Right lobe of liver (tissue), 6 donors: Measurements from ENCODE around the gene TOM1L2. TPM values are rescaled to one million over a fixed set of nuclear protein-coding genes. Genes with fewer than 3 reads are reported as not detected.
A peak's percentile ranks its signal among the peaks of the same experiment; 100 is the strongest.

Experiments used
- ATAC-seq, 4 donors: fragments of 200-7000 bp; cut with Tn5 transposase; one replicate each; pipeline ENCODE4 v1.9.1; 2020; ENCODE audit warnings: mild to moderate bottlenecking in 4 of 4, moderate library complexity in 4 of 4
- DNase-seq, 3 donors: peaks; one replicate each; pipeline ENCODE4 v3.0.0-alpha.2; 2020
- H3K27ac ChIP-seq, 3 donors: fragments of 200-600 bp; one replicate each; pipeline ENCODE4 v1.8.0; 2022
- H3K27me3 ChIP-seq, 2 donors: fragments of 200-600 bp; one replicate each; pipeline ENCODE4 v1.8.0; 2022
- H3K36me3 ChIP-seq, 4 donors: fragments of 200-600 bp; sonication (generic) in 1 of 4; one replicate each; pipeline versions ENCODE4 v1.5.1 to v1.8.0; 2017 to 2022; ENCODE audit warnings: control low read depth in 1 of 4
- H3K4me1 ChIP-seq, 4 donors: fragments of 200-600 bp; sonication (generic) in 1 of 4; one replicate each; pipeline versions ENCODE4 v1.5.1 to v1.8.0; 2017 to 2022; ENCODE audit warnings: control low read depth in 1 of 4
- H3K4me3 ChIP-seq, 3 donors: fragments of 200-600 bp; one replicate each; pipeline ENCODE4 v1.8.0; 2022
- H3K9me3 ChIP-seq, 4 donors: fragments of 200-600 bp; sonication (generic) in 1 of 4; one replicate each; pipeline versions ENCODE4 v1.5.1 to v1.8.0; 2017 to 2022; ENCODE audit warnings: control low read depth in 1 of 4
- POLR2A ChIP-seq: fragments of 450-650 bp; IDR thresholded peaks from one replicate; pipeline ENCODE4 v1.6.1; 2017; ENCODE audit warnings: antibody characterized with exemption, mild to moderate bottlenecking
- WGBS: methylation state at CpG from one replicate; pipeline ENCODE4 v1.1.6; 2018; ENCODE audit warnings: low coverage, low lambda C conversion rate; ENCODE audit not compliant: insufficient coverage; ENCODE audit errors: missing lambda C conversion rate; 5-methylcytosine and 5-hydroxymethylcytosine counted together
- intact Hi-C, 2 donors: fragments of 100-400 bp; cut with DNase I; formaldehyde crosslinking; loops; one replicate each; pipeline versions ENCODE4 v1.11.2 to v1.14.1; 2022
- total RNA-seq, 6 experiments: library from RNA; depleted of rRNA in 2 of 6; stranded (reverse); fragments of >200 nt in 2 of 6; fragmentation: NEBNext Ultra II Directional in 3 of 6; extraction: Animal tissue kit (Norgen Biotek cat#: 25700) in 3 of 6; gene quantifications; one replicate each; pipeline versions ENCODE4 v1.1.0 to v1.2.4, GENCODE V29; 2016 to 2023
- TF ChIP-seq, protein P1 (sequence below), 4 donors: fragments of 200-600 bp in 3 of 4; fragments of 450-650 bp in 1 of 4; IDR thresholded peaks; one replicate each; pipeline versions ENCODE4 v1.5.1 to v1.8.0; 2016 to 2022; ENCODE audit warnings: antibody characterized with exemption in 4 of 4, mild to moderate bottlenecking in 2 of 4
- donor health status: DM: no; HTN: yes; CAD: no.
- donor health status: DM: no; HTN: no; CAD: no.
- donor health status: DM: no; HTN: no; CAD: no.
- donor health status: DM: no; HTN: yes; CAD: no.
- donor health status: DM: no; HTN: yes; CAD: no.

TOM1L2 gene
- total RNA-seq, 6 experiments from 2014 or later = 13.5 to 21.2 (median 16.0) TPM

DNA sequence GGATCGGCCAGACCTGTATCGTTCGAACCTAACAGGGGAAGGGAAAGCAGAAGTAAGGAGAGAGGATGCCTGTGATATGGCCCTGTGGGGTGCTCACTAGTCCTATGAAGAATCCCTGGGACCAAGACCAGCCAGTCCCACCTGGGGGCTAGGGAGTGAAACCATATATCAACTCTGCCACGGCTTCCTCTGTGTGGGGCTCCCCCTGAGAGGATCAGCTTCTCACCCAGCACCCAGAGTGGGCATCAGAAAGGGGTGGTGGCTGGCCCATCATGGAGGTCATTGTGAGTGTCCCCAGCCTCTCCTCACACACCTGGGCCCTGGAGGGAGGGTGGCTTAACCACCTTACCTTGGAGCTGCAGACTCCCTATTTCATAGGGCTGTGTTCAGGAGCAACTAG, 105.3 kb downstream of the TOM1L2 start:
- H3K27me3 ChIP-seq = no peaks in the 10 kb centered on the region
- ATAC-seq (no peak), DNase-seq (no peak)
- no peak overlapping the region for H3K4me3 ChIP-seq
- H3K9me3 ChIP-seq = no peaks in the 10 kb centered on the region
- 75% methylated on average over 2 of the region's 4 CpGs for WGBS
- peaks cover 0 to 6% (median 2%) of the 10 kb centered on the region in 4 donors for H3K4me1 ChIP-seq
- H3K27ac ChIP-seq = peak overlapping the region in 1 of 3 donors; percentile 58
- TF ChIP-seq, protein P1, sequence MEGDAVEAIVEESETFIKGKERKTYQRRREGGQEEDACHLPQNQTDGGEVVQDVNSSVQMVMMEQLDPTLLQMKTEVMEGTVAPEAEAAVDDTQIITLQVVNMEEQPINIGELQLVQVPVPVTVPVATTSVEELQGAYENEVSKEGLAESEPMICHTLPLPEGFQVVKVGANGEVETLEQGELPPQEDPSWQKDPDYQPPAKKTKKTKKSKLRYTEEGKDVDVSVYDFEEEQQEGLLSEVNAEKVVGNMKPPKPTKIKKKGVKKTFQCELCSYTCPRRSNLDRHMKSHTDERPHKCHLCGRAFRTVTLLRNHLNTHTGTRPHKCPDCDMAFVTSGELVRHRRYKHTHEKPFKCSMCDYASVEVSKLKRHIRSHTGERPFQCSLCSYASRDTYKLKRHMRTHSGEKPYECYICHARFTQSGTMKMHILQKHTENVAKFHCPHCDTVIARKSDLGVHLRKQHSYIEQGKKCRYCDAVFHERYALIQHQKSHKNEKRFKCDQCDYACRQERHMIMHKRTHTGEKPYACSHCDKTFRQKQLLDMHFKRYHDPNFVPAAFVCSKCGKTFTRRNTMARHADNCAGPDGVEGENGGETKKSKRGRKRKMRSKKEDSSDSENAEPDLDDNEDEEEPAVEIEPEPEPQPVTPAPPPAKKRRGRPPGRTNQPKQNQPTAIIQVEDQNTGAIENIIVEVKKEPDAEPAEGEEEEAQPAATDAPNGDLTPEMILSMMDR (IDR thresholded peaks at IDR 0.05) = no peak
- TF ChIP-seq POLR2A = no peak
- H3K36me3 ChIP-seq = no peaks in the 10 kb centered on the region
- intact Hi-C loops = loop anchor here (10.0 kb wide), 2 partner anchors 182 to 192 kb away; partner anchors contain the start of gene RAI1 (in 1 of the 2)

DNA sequence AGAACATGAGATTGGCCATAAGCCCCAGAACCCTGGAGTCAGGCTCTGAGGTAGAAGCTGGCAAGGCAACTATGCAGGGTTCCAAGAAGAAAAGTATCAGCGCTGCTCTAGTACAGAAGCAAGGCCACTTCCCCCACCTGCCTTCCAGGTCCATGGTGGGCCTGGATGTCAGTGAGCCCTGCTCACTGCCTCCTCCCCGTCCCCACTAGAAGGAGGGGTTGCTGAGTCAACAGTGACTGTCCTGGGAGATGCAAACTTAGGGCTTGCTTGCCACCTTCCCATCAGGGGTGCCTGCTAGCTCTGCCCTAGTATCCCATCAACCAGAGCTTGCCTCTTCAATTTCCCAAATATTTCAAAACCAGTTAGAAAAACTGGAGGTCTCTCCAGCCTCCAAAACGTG, 105.8 kb downstream of the TOM1L2 start:
- WGBS = no CpG with 5 or more reads among the region's 3 CpGs
- intact Hi-C loops = loop anchor here (10.0 kb wide), 2 partner anchors 182 to 192 kb away; partner anchors contain the start of gene RAI1 (in 1 of the 2)

DNA sequence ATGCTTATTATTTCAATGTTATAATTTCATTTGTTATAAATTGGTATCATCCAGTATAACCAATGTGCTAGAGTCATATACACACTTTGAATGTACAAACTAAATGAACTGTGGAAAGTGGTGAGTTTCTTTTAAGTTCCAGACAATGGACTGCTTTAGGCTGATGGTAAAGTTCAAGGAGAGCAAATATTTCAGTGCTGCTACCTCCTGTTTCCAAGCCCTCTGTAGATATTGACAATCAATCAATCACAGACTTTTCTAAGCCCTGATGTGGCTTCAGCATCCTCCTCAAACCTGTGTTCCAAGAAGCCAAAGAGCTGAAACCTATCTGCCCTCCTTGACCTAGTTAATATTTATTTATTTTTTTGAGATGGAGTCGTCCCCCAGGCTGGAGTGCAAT, 107.2 kb downstream of the TOM1L2 start:
- no peaks in the 10 kb centered on the region for H3K9me3 ChIP-seq
- TF ChIP-seq, protein P1 (IDR thresholded peaks at IDR 0.05) = no peak
- TF ChIP-seq POLR2A = no peak
- no peak overlapping the region for H3K4me3 ChIP-seq
- H3K27me3 ChIP-seq = no peaks in the 10 kb centered on the region
- WGBS = 67% methylated on average over 1 of the region's 1 CpG
- no peak overlapping the region for H3K27ac ChIP-seq
- ATAC-seq (no peak), DNase-seq (no peak)
- intact Hi-C loops = loop anchor here (10.0 kb wide), 2 partner anchors 180 to 190 kb away; partner anchors contain the start of gene RAI1 (in 1 of the 2)
- peaks cover 0 to 11% (median 2%) of the 10 kb centered on the region in 4 donors for H3K4me1 ChIP-seq
- no peaks in the 10 kb centered on the region for H3K36me3 ChIP-seq

More for the DNA sequence above, 105.8 kb downstream of the TOM1L2 start:
- Histone ChIP-seq H3K27ac (no peak overlapping the region), H3K27me3 (no peaks in the 10 kb centered on the region), H3K4me1 (peaks cover 0 to 6% (median 2%) of the 10 kb centered on the region in 4 donors), H3K9me3 (no peaks in the 10 kb centered on the region), H3K4me3 (no peak overlapping the region), H3K36me3 (no peaks in the 10 kb centered on the region)
- DNase-seq (no peak), ATAC-seq (no peak)
- TF ChIP-seq POLR2A = no peak
- TF ChIP-seq, protein P1 (IDR thresholded peaks at IDR 0.05) = no peak

DNA sequence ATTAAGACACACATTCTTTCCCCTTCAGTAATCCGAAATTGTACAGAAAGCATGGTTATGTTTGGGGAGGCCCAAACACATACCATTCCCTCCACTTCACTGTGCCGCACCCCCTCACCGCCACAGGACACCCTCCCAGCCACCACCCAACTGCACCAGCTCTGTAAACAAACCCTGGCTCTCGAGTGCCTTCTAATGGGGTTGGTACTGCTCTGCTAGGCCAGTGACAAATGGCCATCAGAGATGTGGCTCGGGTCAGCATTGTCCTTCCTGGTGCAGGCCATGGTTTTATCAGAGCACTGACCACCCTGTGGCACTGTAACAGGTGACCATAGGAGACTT, 111.5 kb downstream of the TOM1L2 start:
- intact Hi-C loops = loop anchor here (5.0 to 10.0 kb wide), 3 partner anchors 43 to 186 kb away; partner anchors contain the start of gene RAI1 (in 1 of the 2)
- DNase-seq (no peak), ATAC-seq (no peak)

More for the DNA sequence above, 111.5 kb downstream of the TOM1L2 start:
- WGBS = 58% methylated on average over 5 of the region's 5 CpGs
- H3K4me1 ChIP-seq = peaks cover 0 to 14% (median 5%) of the 10 kb centered on the region in 4 donors
- no peaks in the 10 kb centered on the region for H3K9me3 ChIP-seq
- no peak overlapping the region for H3K27ac ChIP-seq
- H3K36me3 ChIP-seq = no peaks in the 10 kb centered on the region
- TF ChIP-seq, protein P1 (IDR thresholded peaks at IDR 0.05) = no peak
- no peak for TF ChIP-seq POLR2A
- no peaks in the 10 kb centered on the region for H3K27me3 ChIP-seq
- no peak overlapping the region for H3K4me3 ChIP-seq
